Left lung (tissue), 10 donors: ENCODE results near the gene PGAP6. TPM values are rescaled to one million over a fixed set of nuclear protein-coding genes. Genes with fewer than 3 reads are reported as not detected.
A peak's percentile ranks its signal among the peaks of the same experiment; 100 is the strongest.
"Not testable (repeated sequence)": the region's sequence is repeated elsewhere in the genome, so short reads cannot be mapped to it uniquely, and the experiment has no call there.

Source experiments
- ATAC-seq: fragments of 200-7000 bp; cut with Tn5 transposase; one replicate; pipeline ENCODE4 v1.9.1; 2020; ENCODE audit warnings: moderate library complexity
- DNase-seq, 4 donors: peaks; one replicate each; pipeline ENCODE4 v3.0.0-alpha.2; 2013 to 2020
- H3K27ac ChIP-seq, 2 donors: fragments of 200-600 bp; sonication (generic) in 1 of 2; one replicate each; pipeline versions ENCODE4 v1.5.0 to v1.8.0; 2020 to 2021
- H3K27me3 ChIP-seq, 2 donors: fragments of 200-600 bp; sonication (generic) in 1 of 2; one replicate each; pipeline versions ENCODE4 v1.5.0 to v1.8.0; 2020 to 2021
- H3K36me3 ChIP-seq, 2 donors: fragments of 200-600 bp; sonication (generic) in 1 of 2; one replicate each; pipeline versions ENCODE4 v1.5.0 to v1.8.0; 2020 to 2021
- H3K4me1 ChIP-seq, 2 donors: fragments of 200-600 bp; one replicate each; pipeline ENCODE4 v1.8.0; 2021
- H3K4me3 ChIP-seq, 2 donors: fragments of 200-600 bp; sonication (generic) in 1 of 2; one replicate each; pipeline versions ENCODE4 v1.5.0 to v1.8.0; 2020 to 2021; ENCODE audit warnings: mild to moderate bottlenecking in 1 of 2
- H3K9me3 ChIP-seq, 2 donors: fragments of 200-600 bp; sonication (generic) in 1 of 2; one replicate each; pipeline versions ENCODE4 v1.5.0 to v1.8.0; 2020 to 2021
- CTCF ChIP-seq, 2 donors: fragments of 200-600 bp; sonication (generic) in 1 of 2; IDR thresholded peaks; one replicate each; pipeline versions ENCODE4 v1.5.0 to v1.8.0; 2021; ENCODE audit warnings: antibody characterized with exemption in 2 of 2
- intact Hi-C, 2 donors: fragments of 100-400 bp; cut with DNase I; formaldehyde crosslinking; loops; one replicate each; pipeline versions ENCODE4 v1.11.2 to v1.14.2; 2022
- polyA plus RNA-seq, 6 donors: library from polyadenylated mRNA; unstranded; fragments of 120-200 nt; gene quantifications; one replicate each; pipeline ENCODE4 v1.2.1, GENCODE V29; 2013; ENCODE audit not compliant: insufficient read length in 6 of 6
- total RNA-seq, 2 donors: library from RNA; stranded (reverse); fragmentation: NEBNext Ultra II Directional; extraction: Animal tissue kit (Norgen Biotek cat#: 25700); gene quantifications; one replicate each; pipeline ENCODE4 v1.2.1, GENCODE V29; 2021
- donor health status: DM: no; HTN: yes; CAD: no.
- donor health status: DM: no; HTN: no; CAD: no.

PGAP6 gene
- total and polyA plus RNA-seq, 8 donors: 37.3 to 88.4 (median 43.9) TPM

GRCh38 chr16:424033-424622 is 42.4 kb upstream of the PGAP6 start:
- H3K4me1 ChIP-seq: peaks cover 9 to 40% of the 10 kb centered on the region in 2 donors
- peak; percentile 61 for ATAC-seq
- H3K27me3 ChIP-seq: peaks cover 0 to 11% of the 10 kb centered on the region in 2 donors
- peak overlapping the region; percentile 88 to 89 for H3K27ac ChIP-seq
- H3K4me3 ChIP-seq: peak overlapping the region in 1 of 2 donors; percentile 78
- no peaks in the 10 kb centered on the region for H3K36me3 ChIP-seq
- no peaks in the 10 kb centered on the region for H3K9me3 ChIP-seq
- intact Hi-C loops: no loop called here
- no peak for TF ChIP-seq CTCF (IDR thresholded peaks at IDR 0.05)
- DNase-seq: peak in 2 of 4 donors; percentile 41 to 62

- intact Hi-C loops, H3K36me3 ChIP-seq, ATAC-seq, H3K27ac ChIP-seq, H3K4me3 ChIP-seq, H3K9me3 ChIP-seq: not testable (repeated sequence)
- peaks cover 8 to 31% of the 10 kb centered on the region in 2 donors for H3K4me1 ChIP-seq
- H3K27me3 ChIP-seq: peaks cover 0 to 11% of the 10 kb centered on the region in 2 donors
- DNase-seq: peak in 1 of 4 donors; percentile 11
Measured at GRCh38 chr16:422179-422578, 40.4 kb upstream of the PGAP6 start.

GRCh38 chr16:415170-415498 is 33.4 kb upstream of the PGAP6 start:
- ATAC-seq, H3K4me1 ChIP-seq, H3K9me3 ChIP-seq, intact Hi-C loops, DNase-seq, H3K4me3 ChIP-seq, H3K27ac ChIP-seq, H3K27me3 ChIP-seq: not testable (repeated sequence)
- H3K36me3 ChIP-seq: peaks cover 0 to 18% of the 10 kb centered on the region in 2 donors

- ATAC-seq: no peak
- intact Hi-C loops: no loop called here
- H3K4me3 ChIP-seq: no peak overlapping the region
- H3K27ac ChIP-seq: no peak overlapping the region
- peaks cover 0 to 18% of the 10 kb centered on the region in 2 donors for H3K36me3 ChIP-seq
- H3K27me3 ChIP-seq: no peaks in the 10 kb centered on the region
- TF ChIP-seq CTCF (IDR thresholded peaks at IDR 0.05): no peak
- H3K9me3 ChIP-seq: no peaks in the 10 kb centered on the region
- DNase-seq: peak in 1 of 4 donors; percentile 68
- no peaks in the 10 kb centered on the region for H3K4me1 ChIP-seq
Measured at GRCh38 chr16:414395-415169, 32.8 kb upstream of the PGAP6 start.

- no peaks in the 10 kb centered on the region for H3K4me1 ChIP-seq
- H3K27ac ChIP-seq: no peak overlapping the region
- no peak for TF ChIP-seq CTCF (IDR thresholded peaks at IDR 0.05)
- H3K4me3 ChIP-seq: no peak overlapping the region
- DNase-seq (peak in 1 of 4 donors; percentile 79), ATAC-seq (no peak)
- H3K27me3 ChIP-seq: no peaks in the 10 kb centered on the region
- no peaks in the 10 kb centered on the region for H3K9me3 ChIP-seq
- H3K36me3 ChIP-seq: peaks cover 0 to 25% of the 10 kb centered on the region in 2 donors
- intact Hi-C loops: no loop called here
Measured at GRCh38 chr16:411576-412265, 29.9 kb upstream of the PGAP6 start.
